Muscle layer of colon (tissue), 2 donors: ENCODE results near the gene MYLK.

Experiments used
- H3K27ac ChIP-seq: one replicate; pipeline ENCODE4 v1.7.0; 2013; ENCODE audit warnings: low read depth, mild to moderate bottlenecking, low read length, moderate library complexity
- H3K27me3 ChIP-seq, 2 donors: one replicate each; pipeline ENCODE4 v1.7.0; 2013; ENCODE audit warnings: low read length in 2 of 2, mild to moderate bottlenecking in 2 of 2; ENCODE audit not compliant: insufficient read depth in 2 of 2, control insufficient read depth in 1 of 2
- H3K36me3 ChIP-seq: one replicate; pipeline ENCODE4 v1.7.0; 2013; ENCODE audit warnings: mild to moderate bottlenecking, low read length; ENCODE audit not compliant: insufficient read depth
- H3K4me1 ChIP-seq: one replicate; pipeline ENCODE4 v1.7.0; 2013; ENCODE audit warnings: mild to moderate bottlenecking, low read length; ENCODE audit not compliant: insufficient read depth
- H3K4me3 ChIP-seq, 2 donors: one replicate each; pipeline ENCODE4 v1.7.0; 2013; ENCODE audit warnings: low read length in 2 of 2, low read depth in 1 of 2, mild to moderate bottlenecking in 1 of 2, moderate library complexity in 1 of 2
- H3K9ac ChIP-seq: one replicate; pipeline ENCODE4 v1.7.0; 2013; ENCODE audit warnings: low read length
- H3K9me3 ChIP-seq: one replicate; pipeline ENCODE4 v1.7.0; 2013; ENCODE audit warnings: mild to moderate bottlenecking, low read length
- donor health status: abdominal sarcoma.
- donor health status: Adenocarcinoma of cecum.

MYLK gene

GRCh38 chr3:123635717-123636116 is 248.4 kb downstream of the MYLK start:
- H3K9me3 ChIP-seq, result no peaks in the 10 kb centered on the region
- H3K27me3 ChIP-seq, result no peaks in the 10 kb centered on the region
- H3K9ac ChIP-seq, result no peak overlapping the region
- no peak overlapping the region for H3K4me3 ChIP-seq
- H3K36me3 ChIP-seq, result peaks cover 67% of the 10 kb centered on the region
- peak overlapping the region; percentile 75 for H3K27ac ChIP-seq
- peaks cover 95% of the 10 kb centered on the region for H3K4me1 ChIP-seq

DNA sequence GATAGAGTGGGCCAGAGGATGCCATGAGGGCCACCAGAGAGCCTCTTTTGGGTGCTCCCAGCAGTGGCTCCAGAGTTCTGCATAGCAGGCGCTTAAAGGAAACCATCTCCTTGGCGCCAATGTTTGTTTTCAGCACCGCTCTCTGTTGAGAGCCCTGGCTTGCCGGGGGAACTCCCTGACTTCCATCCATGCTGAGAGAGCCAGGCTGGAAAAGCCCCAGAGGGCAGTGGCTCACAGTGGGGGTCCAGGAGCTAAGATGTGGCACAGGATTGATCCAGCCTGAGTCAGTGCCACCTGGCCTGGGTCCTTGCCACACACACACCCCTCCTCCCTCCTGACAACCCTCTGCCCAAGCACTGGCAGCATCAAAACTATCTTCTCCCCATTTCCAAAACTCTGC is 248.9 kb downstream of the MYLK start:
- Histone ChIP-seq H3K27ac (peak overlapping the region; percentile 82), H3K9ac (peak overlapping the region; percentile 36), H3K36me3 (peaks cover 72% of the 10 kb centered on the region)

GRCh38 chr3:123634149-123635051 is 249.7 kb downstream of the MYLK start:
- Histone ChIP-seq H3K36me3 (peaks cover 72% of the 10 kb centered on the region), H3K9ac (peak overlapping the region; percentile 36), H3K27ac (peak overlapping the region; percentile 82)

More for the DNA sequence above, 248.9 kb downstream of the MYLK start:
- Histone ChIP-seq H3K27me3 (no peaks in the 10 kb centered on the region), H3K4me3 (peak overlapping the region in 1 of 2 donors; percentile 31), H3K9me3 (no peaks in the 10 kb centered on the region), H3K4me1 (peaks cover 95% of the 10 kb centered on the region)

GRCh38 chr3:123633530-123633929 is 250.6 kb downstream of the MYLK start:
- H3K9ac ChIP-seq, result no peak overlapping the region
- peaks cover 95% of the 10 kb centered on the region for H3K4me1 ChIP-seq
- H3K27ac ChIP-seq, result peak overlapping the region; percentile 82
- peaks cover 72% of the 10 kb centered on the region for H3K36me3 ChIP-seq
- H3K27me3 ChIP-seq, result no peaks in the 10 kb centered on the region
- no peak overlapping the region for H3K4me3 ChIP-seq
- H3K9me3 ChIP-seq, result no peaks in the 10 kb centered on the region

More at GRCh38 chr3:123634149-123635051, 249.7 kb downstream of the MYLK start:
- H3K4me3 ChIP-seq, result peak overlapping the region in 1 of 2 donors; percentile 31
- peaks cover 95% of the 10 kb centered on the region for H3K4me1 ChIP-seq
- no peaks in the 10 kb centered on the region for H3K9me3 ChIP-seq
- no peaks in the 10 kb centered on the region for H3K27me3 ChIP-seq

DNA sequence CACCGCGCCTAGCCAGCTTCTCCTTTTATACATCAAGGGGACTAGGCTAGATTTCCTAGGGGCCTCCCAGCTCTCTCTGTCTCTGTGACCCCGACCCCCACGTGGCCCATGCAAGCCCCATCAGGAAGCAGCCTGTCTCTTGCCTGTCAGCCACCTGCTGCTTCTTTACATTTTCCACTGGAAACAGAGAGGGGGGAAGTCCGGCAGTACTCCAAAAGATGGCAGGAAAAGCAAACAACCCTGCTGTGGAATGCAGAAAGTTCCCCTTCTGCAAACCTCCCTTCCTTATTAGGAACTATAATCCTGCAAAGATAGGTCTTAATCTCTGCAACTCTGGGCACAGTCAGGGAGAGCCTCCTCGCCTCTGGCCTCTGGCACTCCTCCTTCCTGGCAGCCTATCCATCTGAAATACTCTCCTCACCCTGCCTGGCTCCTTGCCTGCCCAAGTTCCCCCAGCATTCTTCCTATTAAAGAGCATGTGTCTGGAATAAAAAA is 251.9 kb downstream of the MYLK start:
- peaks cover 89% of the 10 kb centered on the region for H3K4me1 ChIP-seq
- H3K27ac ChIP-seq, result peak overlapping the region; percentile 64
- H3K9ac ChIP-seq, result no peak overlapping the region
- H3K4me3 ChIP-seq, result no peak overlapping the region
- H3K36me3 ChIP-seq, result peaks cover 62% of the 10 kb centered on the region
- H3K9me3 ChIP-seq, result no peaks in the 10 kb centered on the region
- H3K27me3 ChIP-seq, result no peaks in the 10 kb centered on the region

DNA sequence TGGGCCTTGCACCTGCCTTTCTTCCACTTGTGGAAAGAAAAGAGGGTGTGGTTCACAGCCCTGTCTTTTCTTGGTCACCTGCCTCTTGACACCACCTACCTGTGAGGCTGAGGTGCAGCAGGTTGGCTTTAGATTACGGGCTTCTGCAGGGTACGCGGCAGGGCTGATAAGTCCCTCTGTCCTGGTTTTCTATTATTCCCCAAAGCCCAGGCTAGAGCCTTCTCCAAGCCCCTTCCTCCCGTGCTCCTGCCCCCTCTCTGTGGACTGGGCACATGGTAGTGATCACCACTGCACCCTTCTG is 254.4 kb downstream of the MYLK start:
- Histone ChIP-seq H3K4me1 (peaks cover 68% of the 10 kb centered on the region), H3K36me3 (peaks cover 70% of the 10 kb centered on the region), H3K27ac (peak overlapping the region; percentile 79)

GRCh38 chr3:123628996-123629746 is 255.0 kb downstream of the MYLK start:
- no peak overlapping the region for H3K9ac ChIP-seq
- no peaks in the 10 kb centered on the region for H3K9me3 ChIP-seq
- peaks cover 71% of the 10 kb centered on the region for H3K36me3 ChIP-seq
- peaks cover 67% of the 10 kb centered on the region for H3K4me1 ChIP-seq
- H3K27me3 ChIP-seq, result no peaks in the 10 kb centered on the region
- H3K4me3 ChIP-seq, result peak overlapping the region in 1 of 2 donors; percentile 3
- peak overlapping the region; percentile 79 for H3K27ac ChIP-seq

More for the DNA sequence above, 254.4 kb downstream of the MYLK start:
- H3K9me3 ChIP-seq, result no peaks in the 10 kb centered on the region
- no peak overlapping the region for H3K9ac ChIP-seq
- H3K27me3 ChIP-seq, result no peaks in the 10 kb centered on the region
- H3K4me3 ChIP-seq, result no peak overlapping the region

- Histone ChIP-seq H3K9me3 (no peaks in the 10 kb centered on the region), H3K9ac (no peak overlapping the region), H3K4me1 (peaks cover 63% of the 10 kb centered on the region), H3K4me3 (peak overlapping the region in 1 of 2 donors; percentile 3), H3K27me3 (no peaks in the 10 kb centered on the region), H3K36me3 (peaks cover 67% of the 10 kb centered on the region), H3K27ac (peak overlapping the region; percentile 79)
These were observed 256.2 kb downstream of the MYLK start for GRCh38 chr3:123627673-123628670.

DNA sequence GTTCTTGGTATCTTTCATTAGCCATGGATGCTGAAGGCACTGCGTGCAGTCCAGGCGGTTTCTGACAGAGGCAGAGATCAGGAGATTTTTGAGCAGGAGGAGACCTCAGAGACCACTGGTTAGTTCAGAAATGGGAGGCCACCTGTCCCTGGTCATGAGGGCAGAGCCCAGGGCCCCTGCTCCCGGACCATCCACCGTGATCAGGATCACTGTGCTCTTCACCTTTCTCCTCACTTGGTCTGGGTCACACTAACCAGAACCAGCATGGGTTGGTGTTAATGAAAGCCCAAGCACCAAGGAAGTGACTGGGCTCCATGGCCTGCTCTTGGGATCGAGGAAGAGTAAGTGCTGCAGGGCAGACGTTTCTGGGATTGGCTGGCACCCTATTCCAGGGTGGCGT is 257.3 kb downstream of the MYLK start:
- no peaks in the 10 kb centered on the region for H3K9me3 ChIP-seq
- H3K4me3 ChIP-seq, result no peak overlapping the region
- peaks cover 63% of the 10 kb centered on the region for H3K4me1 ChIP-seq
- no peak overlapping the region for H3K9ac ChIP-seq
- H3K27me3 ChIP-seq, result no peaks in the 10 kb centered on the region
- peak overlapping the region; percentile 75 for H3K27ac ChIP-seq
- H3K36me3 ChIP-seq, result peaks cover 74% of the 10 kb centered on the region

DNA sequence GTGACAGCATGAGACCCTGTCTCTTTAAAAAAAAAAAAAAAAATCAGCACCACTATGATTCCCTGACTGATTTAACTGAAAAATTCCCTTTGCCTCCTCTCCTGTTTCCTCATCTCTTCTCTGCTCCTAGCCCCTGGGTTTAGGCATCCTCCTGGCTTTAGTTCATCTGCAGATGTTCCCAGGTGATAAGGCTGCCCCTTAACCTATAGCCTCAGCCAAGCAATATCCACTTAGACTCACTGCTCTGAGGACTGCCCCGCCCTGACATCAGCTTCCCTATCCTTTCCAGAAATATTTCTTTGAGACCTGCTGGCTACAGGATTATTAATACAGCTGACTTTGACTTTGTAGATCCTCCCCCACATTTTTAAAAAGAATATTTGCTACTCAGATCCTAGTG is 259.8 kb downstream of the MYLK start:
- Histone ChIP-seq H3K4me1 (peaks cover 53% of the 10 kb centered on the region), H3K27ac (peak overlapping the region; percentile 27), H3K36me3 (peaks cover 61% of the 10 kb centered on the region), H3K9me3 (no peaks in the 10 kb centered on the region), H3K9ac (no peak overlapping the region), H3K27me3 (no peaks in the 10 kb centered on the region), H3K4me3 (no peak overlapping the region)
